Stimulated activated CD4-positive, alpha-beta T cell treated with anti-CD3 and anti-CD28 coated beads, Interleukin-2, amount 100 ng/mL, for 4 hours (primary cell): ENCODE measurements around the gene PTTG1IP2.
"Not testable (repeated sequence)": the region's sequence is repeated elsewhere in the genome, so short reads cannot be mapped to it uniquely, and the experiment has no call there.

Experiments
- DNase-seq: peaks from one replicate; pipeline ENCODE4 v3.0.0-alpha.2; 2020; ENCODE audit warnings: low read depth

The PTTG1IP2 gene

GRCh38 chr7:90469554-90469953, at the start of gene PTTG1IP2:
PTTG1IP2 (plus strand) TSS chr7:90469639; CDS start chr7:90469787, 148 bp downstream.
- DNase-seq, result no peak

- no peak for DNase-seq
Observed at GRCh38 chr7:90421651-90422050, 47.8 kb upstream of the PTTG1IP2 start.

- DNase-seq, result no peak
Observed at GRCh38 chr7:90424720-90425119, 44.7 kb upstream of the PTTG1IP2 start.

- no peak for DNase-seq
Observed at GRCh38 chr7:90425376-90425775, 44.1 kb upstream of the PTTG1IP2 start.

- no peak for DNase-seq
Observed at GRCh38 chr7:90430614-90431460, 38.6 kb upstream of the PTTG1IP2 start.

GRCh38 chr7:90432752-90433151, 36.7 kb upstream of the PTTG1IP2 start:
- no peak for DNase-seq

- no peak for DNase-seq
Observed at GRCh38 chr7:90433221-90433620, 36.2 kb upstream of the PTTG1IP2 start.

- no peak for DNase-seq
Observed at GRCh38 chr7:90445633-90446032, 23.8 kb upstream of the PTTG1IP2 start.

- no peak for DNase-seq
Observed at GRCh38 chr7:90446137-90446899, 23.1 kb upstream of the PTTG1IP2 start.

- DNase-seq, result no peak
Observed at GRCh38 chr7:90453259-90453891, 16.1 kb upstream of the PTTG1IP2 start.

GRCh38 chr7:90453931-90454330, 15.5 kb upstream of the PTTG1IP2 start:
- no peak for DNase-seq

GRCh38 chr7:90455163-90456030, 14.0 kb upstream of the PTTG1IP2 start:
- no peak for DNase-seq

- DNase-seq, result no peak
Observed at GRCh38 chr7:90458104-90458503, 11.3 kb upstream of the PTTG1IP2 start.

- no peak for DNase-seq
Observed at GRCh38 chr7:90459888-90460287, 9.6 kb upstream of the PTTG1IP2 start.

- no peak for DNase-seq
Observed at GRCh38 chr7:90461219-90461618, 8.2 kb upstream of the PTTG1IP2 start.

- not testable (repeated sequence) for DNase-seq
Observed at GRCh38 chr7:90463151-90463628, 6.2 kb upstream of the PTTG1IP2 start.

- no peak for DNase-seq
Observed at GRCh38 chr7:90465816-90466215, 3.6 kb upstream of the PTTG1IP2 start.

GRCh38 chr7:90472805-90473540, 3.5 kb downstream of the PTTG1IP2 start:
- no peak for DNase-seq

- DNase-seq, result no peak
Observed at GRCh38 chr7:90473814-90474213, 4.4 kb downstream of the PTTG1IP2 start.

- no peak for DNase-seq
Observed at GRCh38 chr7:90474284-90475210, 5.1 kb downstream of the PTTG1IP2 start.
